Neural progenitor cell (in vitro differentiated cells): ENCODE results near the gene SMG6.

Experiments used
- EZH2phosphoT487 ChIP-seq: fragments of 200-600 bp; sonication (generic); IDR thresholded peaks from 2 replicates; pipeline ENCODE4 v1.6.1; 2017; ENCODE audit warnings: antibody characterized with exemption
- TF ChIP-seq, protein P1 (sequence below): fragments of 200-600 bp; sonication (generic); IDR thresholded peaks from 2 replicates; pipeline ENCODE4 v1.5.1; 2017; ENCODE audit warnings: antibody characterized with exemption, mild to moderate bottlenecking

DNA sequence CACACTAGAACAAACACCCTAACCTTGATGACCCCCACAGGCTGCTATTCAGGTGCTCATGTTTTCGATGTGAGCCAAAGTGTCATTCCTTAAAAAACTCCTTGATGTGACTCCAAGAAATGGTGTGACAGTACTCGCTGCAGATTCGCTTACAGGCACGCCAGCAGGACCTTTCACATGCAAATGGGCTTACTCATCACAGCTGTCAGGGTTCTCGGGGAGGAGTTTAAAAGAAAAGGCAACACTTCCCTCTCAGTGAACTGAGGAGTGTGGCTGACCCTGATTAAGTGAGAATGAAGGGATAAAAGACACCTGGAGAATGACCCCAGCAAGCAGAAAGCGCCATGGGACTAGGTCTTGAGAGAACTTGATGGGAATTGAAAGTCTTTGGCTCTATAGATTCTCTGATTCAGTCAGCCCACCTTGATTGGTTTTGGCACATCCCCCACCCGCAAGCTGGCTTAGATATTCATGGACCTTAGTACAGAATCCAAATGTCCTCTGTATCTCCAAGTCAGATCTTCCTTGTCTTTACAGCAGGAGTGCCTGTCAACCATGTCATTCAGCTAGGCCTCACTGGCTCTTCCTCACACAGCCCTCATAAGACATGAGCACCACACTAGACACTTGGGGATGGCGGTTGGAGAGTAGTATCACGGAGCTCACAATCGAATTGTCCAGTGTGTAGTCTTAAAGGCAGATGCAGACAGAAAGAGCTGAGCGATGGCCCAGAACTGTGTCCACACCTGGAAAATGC, 166.1 kb downstream of the SMG6 start:
- TF ChIP-seq, protein P1, sequence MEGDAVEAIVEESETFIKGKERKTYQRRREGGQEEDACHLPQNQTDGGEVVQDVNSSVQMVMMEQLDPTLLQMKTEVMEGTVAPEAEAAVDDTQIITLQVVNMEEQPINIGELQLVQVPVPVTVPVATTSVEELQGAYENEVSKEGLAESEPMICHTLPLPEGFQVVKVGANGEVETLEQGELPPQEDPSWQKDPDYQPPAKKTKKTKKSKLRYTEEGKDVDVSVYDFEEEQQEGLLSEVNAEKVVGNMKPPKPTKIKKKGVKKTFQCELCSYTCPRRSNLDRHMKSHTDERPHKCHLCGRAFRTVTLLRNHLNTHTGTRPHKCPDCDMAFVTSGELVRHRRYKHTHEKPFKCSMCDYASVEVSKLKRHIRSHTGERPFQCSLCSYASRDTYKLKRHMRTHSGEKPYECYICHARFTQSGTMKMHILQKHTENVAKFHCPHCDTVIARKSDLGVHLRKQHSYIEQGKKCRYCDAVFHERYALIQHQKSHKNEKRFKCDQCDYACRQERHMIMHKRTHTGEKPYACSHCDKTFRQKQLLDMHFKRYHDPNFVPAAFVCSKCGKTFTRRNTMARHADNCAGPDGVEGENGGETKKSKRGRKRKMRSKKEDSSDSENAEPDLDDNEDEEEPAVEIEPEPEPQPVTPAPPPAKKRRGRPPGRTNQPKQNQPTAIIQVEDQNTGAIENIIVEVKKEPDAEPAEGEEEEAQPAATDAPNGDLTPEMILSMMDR, result no peak
- TF ChIP-seq EZH2phosphoT487, result no peak
